ENCODE measurements around the gene ASPG.

ASPG gene

GRCh38 chr14:104081261-104081835 is 4.2 kb upstream of the ASPG start:
- H3K27me3 ChIP-seq (ENCODE audit: insufficient read depth, poor library complexity, severe bottlenecking): no peaks in the 10 kb centered on the region
- no peak for DNase-seq (ENCODE audit: low read depth in 1 of 2, low spot score in 1 of 2)
- no peak overlapping the region for H3K27ac ChIP-seq (replicated peaks)
- no peak overlapping the region for H3K4me3 ChIP-seq (replicated peaks; ENCODE audit: insufficient read depth, low read length)
- TF ChIP-seq CTCF (IDR thresholded peaks at IDR 0.05; ENCODE audit: insufficient read depth, low read length) (no peak), GABPA (IDR thresholded peaks at IDR 0.05; ENCODE audit: low read depth) (no peak), SPI1 (IDR thresholded peaks at IDR 0.05; ENCODE audit: borderline replicate concordance, low read depth) (no peak)

GRCh38 chr14:104081951-104082464 is 3.5 kb upstream of the ASPG start:
- Histone ChIP-seq H3K27ac (replicated peaks) (no peak overlapping the region), H3K27me3 (ENCODE audit: insufficient read depth, poor library complexity, severe bottlenecking) (no peaks in the 10 kb centered on the region), H3K4me3 (replicated peaks; ENCODE audit: insufficient read depth, low read length) (no peak overlapping the region)
- TF ChIP-seq SPI1 (IDR thresholded peaks at IDR 0.05; ENCODE audit: borderline replicate concordance, low read depth) (no peak), POLR2AphosphoS5 (IDR thresholded peaks at IDR 0.05; ENCODE audit: low read depth) (no peak), CTCF (IDR thresholded peaks at IDR 0.05; ENCODE audit: insufficient read depth, low read length) (no peak), REST (IDR thresholded peaks at IDR 0.05; ENCODE audit: insufficient replicate concordance, low read depth) (no peak), GABPA (IDR thresholded peaks at IDR 0.05; ENCODE audit: low read depth) (no peak)
- no peak for DNase-seq (ENCODE audit: low read depth in 1 of 2, low spot score in 1 of 2)

- Histone ChIP-seq H3K27me3 (ENCODE audit: insufficient read depth, poor library complexity, severe bottlenecking) (no peaks in the 10 kb centered on the region), H3K27ac (replicated peaks) (no peak overlapping the region), H3K4me3 (replicated peaks; ENCODE audit: insufficient read depth, low read length) (no peak overlapping the region)
- TF ChIP-seq GABPA (IDR thresholded peaks at IDR 0.05; ENCODE audit: low read depth) (no peak), POLR2AphosphoS5 (IDR thresholded peaks at IDR 0.05; ENCODE audit: low read depth) (no peak), REST (IDR thresholded peaks at IDR 0.05; ENCODE audit: insufficient replicate concordance, low read depth) (no peak), CTCF (IDR thresholded peaks at IDR 0.05; ENCODE audit: insufficient read depth, low read length) (no peak), SPI1 (IDR thresholded peaks at IDR 0.05; ENCODE audit: borderline replicate concordance, low read depth) (no peak)
- no peak for DNase-seq (ENCODE audit: low read depth in 1 of 2, low spot score in 1 of 2)
Measured at GRCh38 chr14:104082807-104083206, 2.7 kb upstream of the ASPG start.
